Natural killer cell (primary cell): Measurements from ENCODE around the gene TIMM44. TPM values are rescaled to one million over a fixed set of nuclear protein-coding genes. Genes with fewer than 3 reads are reported as not detected.

Experiments
- ATAC-seq, 3 donors: fragments of 150-1000 bp in 2 of 3; fragments of 200-7000 bp in 1 of 3; cut with Tn5 transposase; 1 replicate in 1 of 3; 2 replicates in 2 of 3; pipeline ENCODE4 v1.10.0; 2021; ENCODE audit warnings: mild to moderate bottlenecking in 2 of 3, moderate library complexity in 2 of 3
- DNase-seq, 2 donors: peaks; one replicate each; pipeline versions ENCODE4 v3.0.0 to v3.0.0-alpha.2; 2013 to 2021; ENCODE audit warnings: mixed read lengths in 1 of 2
- H3K27ac ChIP-seq: one replicate; pipeline ENCODE4 v1.5.1; 2013; ENCODE audit warnings: mild to moderate bottlenecking, low read length
- H3K27me3 ChIP-seq: one replicate; pipeline ENCODE4 v1.6.1; 2013; ENCODE audit warnings: low read length; ENCODE audit not compliant: control insufficient read depth, insufficient read depth
- H3K36me3 ChIP-seq: one replicate; pipeline ENCODE4 v1.6.1; 2013; ENCODE audit warnings: low read length; ENCODE audit not compliant: control insufficient read depth, insufficient read depth
- H3K4me1 ChIP-seq: one replicate; pipeline ENCODE4 v1.6.1; 2013; ENCODE audit warnings: low read length; ENCODE audit not compliant: control insufficient read depth, insufficient read depth
- H3K4me3 ChIP-seq: one replicate; pipeline ENCODE4 v1.5.1; 2013; ENCODE audit warnings: low read length
- H3K9me3 ChIP-seq: one replicate; pipeline ENCODE4 v1.6.1; 2013; ENCODE audit warnings: low read length; ENCODE audit not compliant: control insufficient read depth, insufficient read depth
- H3K27ac Mint-ChIP-seq, 2 donors: one replicate each; pipeline ENCODE4 v1.8.0; 2022; ENCODE audit warnings: mild to moderate bottlenecking in 2 of 2, mixed read lengths in 2 of 2, moderate library complexity in 1 of 2
- H3K27me3 Mint-ChIP-seq, 2 donors: one replicate each; pipeline ENCODE4 v1.8.0; 2022; ENCODE audit warnings: low read depth in 2 of 2, mixed read lengths in 2 of 2
- H3K36me3 Mint-ChIP-seq: one replicate; pipeline ENCODE4 v1.8.0; 2022; ENCODE audit warnings: mixed read lengths
- H3K4me1 Mint-ChIP-seq, 2 donors: one replicate each; pipeline ENCODE4 v1.8.0; 2022; ENCODE audit warnings: mixed read lengths in 2 of 2
- H3K4me3 Mint-ChIP-seq: one replicate; pipeline ENCODE4 v1.8.0; 2022; ENCODE audit warnings: mild to moderate bottlenecking, moderate library complexity, mixed read lengths
- H3K9me3 Mint-ChIP-seq, 2 donors: one replicate each; pipeline ENCODE4 v1.8.0; 2022; ENCODE audit warnings: mixed read lengths in 2 of 2
- WGBS: methylation state at CpG from one replicate; pipeline ENCODE4 v1.1.7; 2013; ENCODE audit warnings: missing lambda C conversion rate; ENCODE audit not compliant: insufficient coverage; 5-methylcytosine and 5-hydroxymethylcytosine counted together
- intact Hi-C: fragments of 100-400 bp; cut with micrococcal nuclease; formaldehyde crosslinking; loops from one replicate; pipeline ENCODE4 v1.14.2; 2022
- total RNA-seq, 4 donors: library from RNA; stranded (reverse); fragments of 120-200 nt in 1 of 4; gene quantifications; one replicate each; pipeline versions ENCODE4 v1.2.3 to v1.2.4, GENCODE V29; 2013 to 2022
- TF ChIP-seq, protein P1 (sequence below): fragments of 200-600 bp; IDR thresholded peaks from one replicate; pipeline ENCODE4 v1.8.0; 2022; ENCODE audit warnings: antibody characterized with exemption

Gene TIMM44
- total RNA-seq, 3 donors from 2014 or later (not counting 1 experiment from before 2014, with no cell fraction given): 83.3 to 116 (median 89.4) TPM

DNA sequence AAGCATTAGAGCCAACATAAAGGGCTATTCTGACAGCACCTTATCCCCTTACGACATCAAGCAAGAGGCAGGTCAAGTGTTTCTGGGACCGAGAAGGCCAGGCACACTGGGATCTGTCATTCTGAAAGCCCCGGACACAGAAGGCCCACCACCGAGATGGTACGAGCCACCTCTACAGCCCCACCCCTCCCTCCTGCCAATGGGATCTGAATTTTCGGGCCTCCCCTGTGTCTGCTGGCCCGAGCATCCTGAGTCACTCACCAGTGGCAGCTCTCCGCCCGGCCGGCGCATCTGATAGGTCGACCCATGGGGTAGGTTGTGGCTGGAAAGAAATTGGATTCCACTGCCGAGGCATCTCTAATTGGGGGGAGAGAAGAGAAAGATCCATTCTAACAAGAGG is 2.6 kb downstream of the TIMM44 start:
- peak overlapping the region; percentile 21 for H3K4me3 Mint-ChIP-seq
- no peak overlapping the region for H3K27ac ChIP-seq
- intact Hi-C loops: no loop called here
- DNase-seq (no peak), ATAC-seq (no peak)
- H3K4me1 ChIP-seq: peaks cover 20% of the 10 kb centered on the region
- TF ChIP-seq, protein P1, sequence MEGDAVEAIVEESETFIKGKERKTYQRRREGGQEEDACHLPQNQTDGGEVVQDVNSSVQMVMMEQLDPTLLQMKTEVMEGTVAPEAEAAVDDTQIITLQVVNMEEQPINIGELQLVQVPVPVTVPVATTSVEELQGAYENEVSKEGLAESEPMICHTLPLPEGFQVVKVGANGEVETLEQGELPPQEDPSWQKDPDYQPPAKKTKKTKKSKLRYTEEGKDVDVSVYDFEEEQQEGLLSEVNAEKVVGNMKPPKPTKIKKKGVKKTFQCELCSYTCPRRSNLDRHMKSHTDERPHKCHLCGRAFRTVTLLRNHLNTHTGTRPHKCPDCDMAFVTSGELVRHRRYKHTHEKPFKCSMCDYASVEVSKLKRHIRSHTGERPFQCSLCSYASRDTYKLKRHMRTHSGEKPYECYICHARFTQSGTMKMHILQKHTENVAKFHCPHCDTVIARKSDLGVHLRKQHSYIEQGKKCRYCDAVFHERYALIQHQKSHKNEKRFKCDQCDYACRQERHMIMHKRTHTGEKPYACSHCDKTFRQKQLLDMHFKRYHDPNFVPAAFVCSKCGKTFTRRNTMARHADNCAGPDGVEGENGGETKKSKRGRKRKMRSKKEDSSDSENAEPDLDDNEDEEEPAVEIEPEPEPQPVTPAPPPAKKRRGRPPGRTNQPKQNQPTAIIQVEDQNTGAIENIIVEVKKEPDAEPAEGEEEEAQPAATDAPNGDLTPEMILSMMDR: no peak
- H3K36me3 Mint-ChIP-seq: peaks cover 6% of the 10 kb centered on the region
- H3K4me1 Mint-ChIP-seq: peaks cover 15 to 35% of the 10 kb centered on the region in 2 donors
- H3K9me3 Mint-ChIP-seq: no peaks in the 10 kb centered on the region
- no peaks in the 10 kb centered on the region for H3K9me3 ChIP-seq
- H3K27me3 Mint-ChIP-seq: peaks cover 0 to 4% of the 10 kb centered on the region in 2 donors
- WGBS: 98% methylated on average over 10 of the region's 13 CpGs
- H3K36me3 ChIP-seq: peaks cover 24% of the 10 kb centered on the region
- no peak overlapping the region for H3K4me3 ChIP-seq
- H3K27ac Mint-ChIP-seq: no peak overlapping the region
- no peaks in the 10 kb centered on the region for H3K27me3 ChIP-seq

DNA sequence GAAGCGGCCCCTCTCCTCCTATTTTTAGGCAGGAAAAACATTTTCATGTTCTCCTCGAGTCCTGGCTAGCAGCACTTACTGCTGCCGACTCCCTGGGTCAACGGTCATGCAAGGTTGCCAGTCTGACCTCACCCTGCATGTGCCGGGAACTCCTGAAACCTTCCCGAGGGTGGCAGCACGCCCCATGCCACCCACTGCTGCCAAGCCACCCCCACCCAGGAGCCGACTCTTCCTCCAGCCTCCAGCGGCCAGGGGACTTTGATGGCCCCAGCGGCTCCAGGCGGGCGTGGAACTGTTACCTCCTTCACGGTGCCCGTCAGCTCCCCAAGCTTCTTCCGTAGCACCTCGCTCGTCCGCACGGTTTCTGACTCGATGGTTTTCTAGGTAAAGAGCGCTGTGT is 8.7 kb downstream of the TIMM44 start:
- no peak overlapping the region for H3K27ac ChIP-seq
- WGBS: 94% methylated on average over 21 of the region's 21 CpGs
- no peak overlapping the region for H3K4me3 ChIP-seq
- peaks cover 0 to 5% of the 10 kb centered on the region in 2 donors for H3K4me1 Mint-ChIP-seq
- TF ChIP-seq, protein P1: no peak
- H3K36me3 ChIP-seq: peaks cover 64% of the 10 kb centered on the region
- H3K9me3 Mint-ChIP-seq: no peaks in the 10 kb centered on the region
- no peak overlapping the region for H3K4me3 Mint-ChIP-seq
- no peaks in the 10 kb centered on the region for H3K9me3 ChIP-seq
- DNase-seq: no peak
- intact Hi-C loops: no loop called here
- H3K27me3 Mint-ChIP-seq: no peaks in the 10 kb centered on the region
- H3K27me3 ChIP-seq: no peaks in the 10 kb centered on the region
- H3K36me3 Mint-ChIP-seq: no peaks in the 10 kb centered on the region
- H3K4me1 ChIP-seq: peaks cover 3% of the 10 kb centered on the region
- H3K27ac Mint-ChIP-seq: no peak overlapping the region
- ATAC-seq: no peak

DNA sequence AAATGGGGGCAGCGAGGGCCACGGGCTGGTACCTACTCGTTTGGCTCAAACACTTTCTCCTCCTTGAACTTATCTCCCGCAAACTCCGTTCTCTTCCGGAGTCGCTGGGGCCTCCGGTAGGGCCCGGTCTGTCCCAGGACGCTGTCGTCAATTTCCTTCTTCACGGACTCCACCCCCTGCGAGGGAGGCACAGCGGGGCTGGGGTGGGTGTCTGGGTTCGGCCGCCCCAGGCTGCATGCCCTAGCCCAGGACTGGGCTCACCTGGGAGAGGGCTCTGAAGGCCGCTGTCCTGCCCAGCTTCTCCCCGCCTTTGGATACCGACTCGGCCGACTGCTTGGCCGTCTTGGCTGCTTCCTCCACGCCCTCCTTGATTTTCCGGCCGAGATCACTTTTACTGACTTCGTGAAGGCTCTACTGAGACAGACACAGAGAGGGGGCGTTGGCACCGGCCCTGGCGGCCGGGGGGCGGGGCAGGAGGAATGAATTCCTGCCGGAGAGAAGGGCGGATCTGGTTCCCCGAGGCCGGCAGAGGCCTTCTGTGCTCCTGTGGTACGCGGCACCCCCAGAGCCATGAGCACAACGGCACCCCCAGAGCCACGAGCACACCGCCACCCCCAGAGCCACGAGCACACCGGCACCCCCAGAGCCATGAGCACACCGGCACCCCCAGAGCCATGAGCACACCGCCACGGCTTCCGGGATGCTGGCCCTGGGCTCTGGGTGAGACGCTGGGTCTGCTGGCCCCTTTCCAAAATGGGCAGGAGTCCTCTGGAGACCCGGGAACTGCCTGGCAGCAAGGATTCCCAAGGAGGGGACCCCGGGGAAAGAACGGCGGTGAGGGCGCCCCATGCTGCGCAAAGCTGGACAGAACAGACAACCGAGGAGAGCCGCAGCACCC is 9.4 kb downstream of the TIMM44 start:
- TF ChIP-seq, protein P1: no peak
- H3K4me1 ChIP-seq: peaks cover 9% of the 10 kb centered on the region
- no peaks in the 10 kb centered on the region for H3K9me3 ChIP-seq
- Mint-ChIP-seq H3K4me1 (peaks cover 0 to 11% of the 10 kb centered on the region in 2 donors), H3K27me3 (no peaks in the 10 kb centered on the region), H3K36me3 (no peaks in the 10 kb centered on the region), H3K9me3 (no peaks in the 10 kb centered on the region), H3K27ac (no peak overlapping the region), H3K4me3 (no peak overlapping the region)
- no peaks in the 10 kb centered on the region for H3K27me3 ChIP-seq
- H3K4me3 ChIP-seq: no peak overlapping the region
- DNase-seq: no peak
- intact Hi-C loops: no loop called here
- ATAC-seq: no peak
- 96% methylated on average over 55 of the region's 55 CpGs for WGBS
- no peak overlapping the region for H3K27ac ChIP-seq
- H3K36me3 ChIP-seq: peaks cover 64% of the 10 kb centered on the region
